Measurements from ENCODE around the gene CD53.
A peak's percentile ranks its signal among the peaks of the same experiment; 100 is the strongest.
"Not testable (repeated sequence)": the region's sequence is repeated elsewhere in the genome, so short reads cannot be mapped to it uniquely, and the experiment has no call there.

Gene CD53, protein sequence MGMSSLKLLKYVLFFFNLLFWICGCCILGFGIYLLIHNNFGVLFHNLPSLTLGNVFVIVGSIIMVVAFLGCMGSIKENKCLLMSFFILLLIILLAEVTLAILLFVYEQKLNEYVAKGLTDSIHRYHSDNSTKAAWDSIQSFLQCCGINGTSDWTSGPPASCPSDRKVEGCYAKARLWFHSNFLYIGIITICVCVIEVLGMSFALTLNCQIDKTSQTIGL

DNA sequence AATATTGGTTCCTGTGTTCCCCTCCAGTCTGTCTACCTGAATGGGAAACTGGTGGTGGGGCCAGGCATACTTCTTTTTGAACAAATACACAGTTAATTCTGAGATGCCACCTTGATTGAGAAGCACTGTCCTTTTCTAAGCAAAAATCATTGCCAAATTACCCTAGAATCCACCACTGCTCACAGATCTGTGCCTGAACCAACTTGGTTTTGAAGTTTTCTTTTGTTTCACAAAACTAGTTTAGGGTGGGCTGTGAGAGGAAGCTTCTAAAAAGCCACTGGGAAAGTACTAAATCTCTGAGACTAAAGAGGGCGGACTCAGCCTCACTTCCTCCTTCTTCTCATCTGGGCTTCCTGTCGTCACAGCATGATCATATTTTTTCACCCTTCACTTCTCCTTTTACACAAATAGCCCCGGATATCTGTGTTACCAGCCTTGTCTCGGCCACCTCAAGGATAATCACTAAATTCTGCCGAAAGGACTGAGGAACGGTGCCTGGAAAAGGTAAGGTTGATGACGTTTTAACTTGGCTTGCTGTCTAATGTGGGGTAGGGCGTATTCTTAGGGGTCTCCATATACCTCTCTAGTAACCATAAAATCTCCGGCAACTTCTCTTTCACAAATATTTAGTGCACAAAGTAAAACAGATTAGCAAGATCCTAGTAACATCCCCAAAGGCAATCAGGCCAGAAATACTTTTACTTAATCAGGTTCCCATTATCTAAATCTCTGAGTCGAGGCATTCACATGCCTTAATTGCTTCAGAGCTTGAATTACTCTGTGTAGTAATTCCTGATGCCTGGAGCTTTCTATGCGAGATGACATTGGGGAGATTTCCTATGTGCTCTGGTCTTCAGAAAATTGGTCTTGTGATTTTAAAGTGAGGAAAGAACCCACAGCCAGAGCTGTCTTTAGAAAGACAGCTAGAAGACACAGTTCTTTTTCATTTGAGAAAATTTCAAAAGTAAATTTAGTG lies at the start of gene CD53:
Gene CD53, plus strand, starts transcription at position 404 of the 976 bp plus-strand sequence. CDS start 18,261 bp downstream, outside the sequence.
- Mint-ChIP-seq H3K36me3 (peaks cover 25% of the 10 kb centered on the region), H3K4me3 (peak within 1 kb of the TSS; percentile 95), H3K27ac (peak within 1 kb of the TSS; percentile 86), H3K27me3 (no peaks in the 10 kb centered on the region), H3K4me1 (peaks cover 63% of the 10 kb centered on the region), H3K9me3 (no peaks in the 10 kb centered on the region)
- peak; percentile 86 for ATAC-seq

DNA sequence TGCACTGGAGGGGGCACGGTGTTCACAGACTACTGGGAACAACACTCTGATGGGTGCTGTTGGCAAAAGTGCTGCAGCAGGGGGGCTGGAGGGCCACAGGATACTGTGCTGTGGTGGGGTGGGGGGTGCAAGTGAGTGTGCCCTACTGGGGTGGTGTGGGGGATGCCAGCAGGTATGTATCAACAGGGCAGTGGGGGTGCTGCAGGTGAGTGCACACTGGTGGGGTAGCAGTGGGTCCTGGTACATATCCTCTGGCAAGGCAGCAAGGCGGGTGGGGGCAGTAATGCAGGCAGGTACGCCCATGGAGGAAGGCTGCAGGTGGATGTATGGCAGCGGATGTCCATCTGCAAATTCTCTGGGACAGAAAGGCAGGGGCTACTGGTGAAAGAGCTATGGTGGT lies 48.8 kb upstream of the CD53 start:
- ATAC-seq: no peak
- H3K4me3 Mint-ChIP-seq: no peak overlapping the region
- no peaks in the 10 kb centered on the region for H3K27me3 Mint-ChIP-seq
- H3K9me3 Mint-ChIP-seq: no peaks in the 10 kb centered on the region
- peaks cover 46% of the 10 kb centered on the region for H3K4me1 Mint-ChIP-seq
- H3K36me3 Mint-ChIP-seq: peaks cover 4% of the 10 kb centered on the region
- H3K27ac Mint-ChIP-seq: no peak overlapping the region

DNA sequence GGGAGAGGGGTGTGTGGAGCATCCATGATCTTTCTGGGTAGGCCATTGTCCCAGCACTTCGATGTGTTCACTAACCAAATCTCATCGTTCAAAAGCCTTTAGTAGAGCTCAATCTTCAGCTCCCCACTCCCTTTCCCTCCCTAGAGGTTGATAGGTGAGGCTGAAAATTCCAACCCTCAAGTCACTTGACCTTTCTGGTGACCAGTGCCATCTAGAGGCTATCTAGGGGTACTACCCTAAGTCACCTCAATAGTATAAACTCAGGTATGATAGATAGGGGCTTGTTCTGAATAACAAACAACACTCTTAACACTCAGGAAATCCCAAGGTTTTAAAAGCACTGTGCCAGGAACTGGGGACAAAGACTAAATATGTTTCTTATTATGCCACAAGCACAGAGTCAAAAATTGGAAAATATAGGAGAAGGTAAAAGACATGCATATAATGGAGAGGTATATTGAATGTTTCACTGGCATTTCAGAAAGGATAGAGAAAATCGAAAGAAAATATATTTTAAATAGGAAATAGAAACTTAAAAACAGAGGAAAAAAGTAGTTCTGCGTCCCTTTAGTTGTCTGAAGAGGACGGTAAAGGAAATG lies 42.9 kb upstream of the CD53 start:
- peaks cover 43% of the 10 kb centered on the region for H3K4me1 Mint-ChIP-seq
- no peaks in the 10 kb centered on the region for H3K36me3 Mint-ChIP-seq
- no peak overlapping the region for H3K4me3 Mint-ChIP-seq
- no peak overlapping the region for H3K27ac Mint-ChIP-seq
- no peaks in the 10 kb centered on the region for H3K27me3 Mint-ChIP-seq
- H3K9me3 Mint-ChIP-seq: no peaks in the 10 kb centered on the region
- ATAC-seq: peak; percentile 62

DNA sequence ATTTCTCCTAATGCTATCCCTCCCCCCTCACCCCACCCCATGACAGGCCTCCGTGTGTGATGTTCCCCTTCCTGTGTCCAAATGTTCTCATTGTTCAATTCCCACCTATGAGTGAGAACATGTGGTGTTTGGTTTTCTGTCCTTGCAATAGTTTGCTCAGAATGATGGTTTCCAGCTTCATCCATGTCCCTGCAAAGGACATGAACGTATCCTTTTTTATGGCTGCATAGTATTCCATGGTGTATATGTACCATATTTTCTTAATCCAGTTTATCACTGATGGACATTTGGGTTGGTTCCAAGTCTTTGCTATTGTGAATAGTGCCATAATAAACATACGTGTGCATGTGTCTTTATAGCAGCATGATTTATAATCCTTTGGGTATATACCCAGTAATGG lies 39.2 kb upstream of the CD53 start:
- not testable (repeated sequence) for H3K9me3 Mint-ChIP-seq, H3K27me3 Mint-ChIP-seq, H3K27ac Mint-ChIP-seq, H3K4me3 Mint-ChIP-seq, ATAC-seq, H3K36me3 Mint-ChIP-seq
- H3K4me1 Mint-ChIP-seq: peaks cover 12% of the 10 kb centered on the region

DNA sequence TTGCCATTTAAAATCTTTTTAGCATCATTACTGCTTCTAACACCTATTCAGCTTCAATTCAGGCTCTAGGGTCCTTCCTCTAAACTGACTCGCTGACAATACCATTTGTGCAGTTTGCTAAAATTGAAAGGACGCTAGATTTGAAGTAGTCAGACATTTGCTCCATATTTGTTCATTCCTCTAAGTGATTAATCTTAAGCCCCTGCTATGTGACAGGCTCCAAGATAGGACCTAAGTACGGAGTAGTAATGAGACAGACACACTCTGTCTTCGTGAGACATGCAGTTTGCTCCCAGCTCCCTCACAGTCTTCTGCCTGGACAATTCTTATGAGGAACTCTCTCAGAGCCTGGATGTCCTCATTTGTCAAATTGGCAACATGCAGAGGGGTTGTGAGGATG lies 26.1 kb upstream of the CD53 start:
- no peaks in the 10 kb centered on the region for H3K27me3 Mint-ChIP-seq
- peaks cover 6% of the 10 kb centered on the region for H3K9me3 Mint-ChIP-seq
- H3K36me3 Mint-ChIP-seq: peaks cover 5% of the 10 kb centered on the region
- no peak overlapping the region for H3K27ac Mint-ChIP-seq
- ATAC-seq: no peak
- peaks cover 13% of the 10 kb centered on the region for H3K4me1 Mint-ChIP-seq
- no peak overlapping the region for H3K4me3 Mint-ChIP-seq

DNA sequence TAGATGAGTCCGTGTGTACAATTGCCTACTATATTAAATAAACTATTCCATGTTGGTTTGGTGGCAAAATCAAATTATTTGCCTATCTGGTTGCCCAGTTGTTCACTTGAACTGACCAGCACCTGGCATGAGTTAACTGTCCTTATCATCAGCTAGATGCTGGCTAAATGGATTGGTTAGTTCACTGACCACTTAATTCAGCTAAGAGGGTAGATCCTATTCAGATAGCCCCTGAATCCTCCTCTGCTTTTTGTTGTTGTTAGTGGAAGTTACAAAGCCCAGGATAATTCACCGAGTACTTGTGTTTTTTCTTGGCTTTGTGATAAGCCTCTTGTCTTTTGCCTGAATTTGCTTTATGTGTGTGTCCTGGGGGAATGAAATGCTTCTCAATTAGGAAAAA lies 22.8 kb upstream of the CD53 start:
- peaks cover 15% of the 10 kb centered on the region for H3K4me1 Mint-ChIP-seq
- H3K27me3 Mint-ChIP-seq: no peaks in the 10 kb centered on the region
- no peaks in the 10 kb centered on the region for H3K9me3 Mint-ChIP-seq
- H3K36me3 Mint-ChIP-seq: no peaks in the 10 kb centered on the region
- H3K4me3 Mint-ChIP-seq: no peak overlapping the region
- H3K27ac Mint-ChIP-seq: no peak overlapping the region
- ATAC-seq: no peak

DNA sequence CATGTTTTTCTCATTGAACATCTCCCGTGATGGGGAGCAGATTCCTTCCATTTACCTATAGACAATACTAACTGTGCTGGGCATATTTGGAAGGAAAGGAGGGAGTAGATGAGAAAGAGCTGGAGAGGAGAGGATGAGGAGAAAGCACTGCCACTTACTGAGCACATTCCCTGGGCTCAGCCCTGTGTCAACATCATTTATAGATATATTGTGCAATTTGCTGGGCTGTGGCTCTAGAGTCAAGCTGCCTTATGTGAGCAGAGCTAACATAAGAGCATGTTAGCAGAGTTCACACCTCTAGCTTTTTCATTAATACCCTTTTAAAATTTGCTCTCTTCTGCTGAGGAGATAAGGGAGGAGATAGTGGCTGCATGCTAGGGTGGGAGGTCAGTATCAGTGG lies 22.3 kb upstream of the CD53 start:
- H3K9me3 Mint-ChIP-seq: no peaks in the 10 kb centered on the region
- H3K4me1 Mint-ChIP-seq: peaks cover 15% of the 10 kb centered on the region
- no peak for ATAC-seq
- no peak overlapping the region for H3K27ac Mint-ChIP-seq
- no peak overlapping the region for H3K4me3 Mint-ChIP-seq
- H3K36me3 Mint-ChIP-seq: no peaks in the 10 kb centered on the region
- H3K27me3 Mint-ChIP-seq: no peaks in the 10 kb centered on the region

DNA sequence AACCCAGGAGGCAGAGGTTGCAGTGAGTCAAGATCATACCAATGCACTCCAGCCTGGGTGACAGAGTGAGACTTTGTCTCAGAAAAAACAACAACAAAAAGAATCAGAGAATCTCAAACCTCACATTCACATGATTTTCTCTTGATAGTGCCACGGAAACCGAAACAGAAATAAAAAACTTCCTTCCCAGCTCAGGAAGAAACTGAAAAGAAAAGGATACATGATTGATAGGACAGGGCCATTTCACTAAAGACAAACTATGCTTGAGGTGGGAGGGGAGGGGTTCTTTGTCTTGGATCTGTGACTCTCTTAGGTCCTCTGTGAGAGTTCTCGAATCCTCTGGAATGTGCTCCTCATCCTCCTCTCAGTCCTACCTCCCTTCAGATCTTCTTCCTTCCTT lies 19.8 kb upstream of the CD53 start:
- Mint-ChIP-seq H3K4me3 (no peak overlapping the region), H3K4me1 (peaks cover 18% of the 10 kb centered on the region), H3K27me3 (no peaks in the 10 kb centered on the region), H3K9me3 (no peaks in the 10 kb centered on the region), H3K27ac (no peak overlapping the region), H3K36me3 (no peaks in the 10 kb centered on the region)
- no peak for ATAC-seq

DNA sequence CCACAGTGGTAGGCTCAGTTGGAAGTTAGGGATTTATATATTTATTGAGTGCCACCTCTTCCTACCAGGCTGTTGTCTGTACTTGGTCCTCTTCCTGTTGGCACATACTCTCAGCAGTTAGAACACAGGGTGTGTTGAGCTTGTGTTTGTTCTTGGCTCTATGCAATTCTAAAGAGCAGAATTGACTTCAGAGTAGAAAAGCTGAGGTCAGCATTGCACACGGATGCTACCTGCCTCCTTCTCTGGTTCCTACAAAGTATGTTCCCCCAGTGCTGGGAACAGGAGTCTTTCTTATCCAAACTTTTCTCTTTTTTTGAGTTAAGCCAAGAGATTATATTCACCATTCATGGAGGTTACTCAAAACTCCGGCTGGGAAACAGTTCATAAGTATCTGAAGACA lies 16.5 kb upstream of the CD53 start:
- no peaks in the 10 kb centered on the region for H3K9me3 Mint-ChIP-seq
- H3K4me3 Mint-ChIP-seq: no peak overlapping the region
- H3K4me1 Mint-ChIP-seq: peaks cover 35% of the 10 kb centered on the region
- H3K36me3 Mint-ChIP-seq: no peaks in the 10 kb centered on the region
- no peak for ATAC-seq
- no peaks in the 10 kb centered on the region for H3K27me3 Mint-ChIP-seq
- no peak overlapping the region for H3K27ac Mint-ChIP-seq

DNA sequence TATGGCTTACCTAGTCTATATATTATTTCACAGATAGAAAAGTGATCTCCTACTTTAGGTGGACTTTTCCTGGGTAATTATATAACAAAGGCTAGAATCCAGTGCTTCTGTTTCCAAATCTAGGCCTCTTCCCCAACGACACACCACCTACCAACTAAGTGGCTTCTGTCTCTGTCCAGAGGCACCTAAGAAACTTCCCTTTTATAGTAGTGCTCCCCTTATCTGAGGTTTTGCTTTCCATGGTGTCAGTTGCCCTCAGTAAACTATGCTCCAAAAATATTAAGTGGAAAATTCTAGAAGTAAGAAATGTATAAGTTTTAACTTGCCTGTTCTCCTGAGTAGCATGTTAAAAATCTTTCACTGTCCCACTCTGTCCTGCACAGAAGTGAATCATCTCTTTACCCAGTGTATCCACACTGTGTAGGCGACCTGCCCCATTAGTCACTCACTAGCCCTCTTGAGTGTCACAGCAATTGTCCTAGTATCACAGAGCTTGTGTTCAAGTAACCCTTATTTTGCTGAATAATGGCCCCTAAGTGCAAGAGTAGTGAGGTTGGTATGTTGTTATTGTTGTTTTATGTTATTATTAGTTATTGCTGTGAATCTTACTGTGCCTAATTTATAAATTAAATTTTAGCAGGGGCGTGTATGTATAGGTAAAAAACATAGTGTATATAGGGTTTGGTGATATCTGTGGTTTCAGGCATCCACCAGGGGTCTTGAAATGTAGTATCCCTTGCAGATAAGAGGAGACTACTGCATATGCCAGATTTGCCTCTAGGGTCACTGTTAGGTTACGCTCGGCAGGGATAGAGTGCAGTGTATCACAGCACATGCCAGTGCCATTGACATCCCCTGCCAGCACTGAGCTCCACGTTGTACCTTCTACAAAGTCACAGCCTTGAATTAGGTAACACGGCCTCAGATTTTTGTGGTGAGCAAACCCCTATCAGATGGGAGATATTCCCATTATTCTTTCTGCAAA lies 14.7 kb upstream of the CD53 start:
- peak; percentile 72 for ATAC-seq
- no peaks in the 10 kb centered on the region for H3K27me3 Mint-ChIP-seq
- no peaks in the 10 kb centered on the region for H3K36me3 Mint-ChIP-seq
- H3K4me3 Mint-ChIP-seq: no peak overlapping the region
- H3K27ac Mint-ChIP-seq: peak overlapping the region; percentile 66
- H3K4me1 Mint-ChIP-seq: peaks cover 45% of the 10 kb centered on the region
- H3K9me3 Mint-ChIP-seq: peaks cover 6% of the 10 kb centered on the region

DNA sequence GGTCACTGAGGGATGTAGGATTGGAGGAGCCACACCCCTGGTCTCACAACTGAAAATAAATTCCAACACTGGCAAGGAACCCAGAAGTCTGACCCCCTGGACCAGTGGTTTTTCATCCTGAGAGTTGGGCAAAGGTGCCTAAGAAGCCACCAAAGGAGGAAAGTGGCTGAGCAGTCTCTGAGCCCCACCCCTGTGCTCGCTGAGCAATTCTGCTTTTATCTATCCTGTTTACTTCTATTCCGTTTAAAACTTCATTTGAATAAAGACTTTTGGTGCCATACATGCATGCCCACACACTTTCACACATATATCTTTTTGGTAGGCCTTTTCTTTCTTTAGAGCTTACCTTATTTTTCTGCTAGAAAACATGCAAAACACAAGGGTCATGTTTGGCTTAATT lies 13.9 kb upstream of the CD53 start:
- Mint-ChIP-seq H3K27me3 (no peaks in the 10 kb centered on the region), H3K36me3 (no peaks in the 10 kb centered on the region), H3K4me1 (peaks cover 44% of the 10 kb centered on the region), H3K9me3 (peaks cover 6% of the 10 kb centered on the region), H3K4me3 (no peak overlapping the region), H3K27ac (peak overlapping the region; percentile 66)
- peak; percentile 72 for ATAC-seq

DNA sequence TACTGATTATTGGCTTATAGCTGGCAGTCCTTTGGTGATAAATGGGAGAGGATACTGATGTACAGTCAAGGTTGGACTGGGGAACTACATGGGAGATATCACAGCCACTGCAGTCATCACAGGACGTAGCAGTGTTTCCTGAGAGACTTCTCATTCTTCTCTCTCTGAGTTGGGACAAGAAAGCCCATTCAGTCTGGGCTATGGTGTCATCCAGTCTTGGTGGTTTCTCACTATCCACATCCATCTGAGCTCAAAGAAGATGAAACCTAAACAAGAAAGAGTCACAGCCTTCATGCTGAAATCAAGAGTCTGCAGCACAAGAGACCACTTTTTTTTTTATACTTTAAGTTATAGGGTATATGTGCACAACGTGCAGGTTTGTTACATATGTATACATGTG lies 12.8 kb upstream of the CD53 start:
- no peak overlapping the region for H3K4me3 Mint-ChIP-seq
- H3K27me3 Mint-ChIP-seq: no peaks in the 10 kb centered on the region
- peaks cover 9% of the 10 kb centered on the region for H3K36me3 Mint-ChIP-seq
- no peak for ATAC-seq
- peaks cover 55% of the 10 kb centered on the region for H3K4me1 Mint-ChIP-seq
- peak overlapping the region; percentile 66 for H3K27ac Mint-ChIP-seq
- H3K9me3 Mint-ChIP-seq: peaks cover 12% of the 10 kb centered on the region

DNA sequence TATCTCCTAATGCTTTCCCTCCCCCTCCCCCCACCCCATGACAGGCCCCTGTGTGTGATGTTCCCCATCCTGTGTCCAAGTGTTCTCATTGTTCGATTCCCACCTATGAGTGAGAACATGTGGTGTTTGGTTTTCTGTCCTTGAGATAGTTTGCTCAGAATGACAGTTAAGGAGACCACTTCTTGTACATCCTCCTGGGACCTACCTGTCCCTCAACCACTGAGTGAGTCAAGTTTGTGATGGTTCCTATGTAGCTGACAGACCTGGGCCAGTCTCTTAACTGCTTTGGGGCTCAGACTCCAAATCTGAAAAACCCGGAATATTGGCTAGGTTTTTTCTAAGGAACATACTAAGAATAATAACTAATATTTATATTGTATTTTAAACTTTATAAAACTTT lies 12.3 kb upstream of the CD53 start:
- peaks cover 57% of the 10 kb centered on the region for H3K4me1 Mint-ChIP-seq
- ATAC-seq, H3K4me3 Mint-ChIP-seq, H3K27me3 Mint-ChIP-seq: not testable (repeated sequence)
- H3K27ac Mint-ChIP-seq: peak overlapping the region; percentile 66
- H3K9me3 Mint-ChIP-seq: peaks cover 13% of the 10 kb centered on the region
- H3K36me3 Mint-ChIP-seq: peaks cover 13% of the 10 kb centered on the region

DNA sequence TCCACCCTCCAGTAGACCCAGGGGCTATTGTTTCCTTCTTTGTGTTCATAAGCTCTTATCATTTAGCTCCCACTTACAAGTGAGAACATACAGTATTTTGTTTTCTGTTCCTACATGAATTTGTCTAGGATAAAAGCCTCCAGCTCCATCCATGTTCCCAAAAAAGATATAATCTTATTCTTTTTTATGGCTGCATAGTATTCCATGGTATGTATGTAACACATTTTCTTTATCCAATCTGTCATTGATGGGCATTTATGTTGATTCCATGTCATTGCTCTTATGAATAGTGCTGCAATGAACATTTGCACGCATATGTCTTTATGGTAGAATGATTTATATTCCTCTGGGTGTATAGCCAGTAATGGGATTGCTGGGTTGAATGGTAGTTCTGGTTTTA lies 11.0 kb upstream of the CD53 start:
- Mint-ChIP-seq H3K9me3 (peaks cover 15% of the 10 kb centered on the region), H3K4me1 (peaks cover 71% of the 10 kb centered on the region), H3K36me3 (peaks cover 17% of the 10 kb centered on the region)
- not testable (repeated sequence) for H3K27me3 Mint-ChIP-seq, H3K4me3 Mint-ChIP-seq, H3K27ac Mint-ChIP-seq, ATAC-seq

DNA sequence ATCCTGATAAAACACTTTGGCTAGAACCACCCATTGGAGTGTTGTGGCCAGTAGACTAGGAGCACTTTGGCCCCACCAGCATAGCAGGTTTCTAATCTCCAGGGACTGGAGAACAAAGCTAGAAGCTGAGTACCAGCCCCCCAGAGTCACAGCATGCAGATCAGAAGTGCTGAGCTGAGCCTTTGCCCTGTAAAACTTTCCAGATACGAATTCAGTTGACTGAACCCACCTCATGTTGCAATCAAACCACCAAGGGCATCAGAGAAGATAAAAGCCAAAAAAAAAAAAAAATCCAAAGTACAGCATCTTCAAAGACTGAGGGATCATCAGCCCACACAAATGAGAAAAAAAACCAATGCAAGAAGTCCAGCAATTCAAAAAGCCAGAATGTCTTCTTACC lies 8.7 kb upstream of the CD53 start:
- Mint-ChIP-seq H3K36me3 (peaks cover 17% of the 10 kb centered on the region), H3K27ac (peak overlapping the region; percentile 86), H3K27me3 (no peaks in the 10 kb centered on the region), H3K9me3 (peaks cover 15% of the 10 kb centered on the region), H3K4me3 (no peak overlapping the region), H3K4me1 (peaks cover 79% of the 10 kb centered on the region)
- ATAC-seq: no peak
